NCI-H226 (cell line): ENCODE measurements around the gene KLHL29.
A peak's percentile ranks its signal among the peaks of the same experiment; 100 is the strongest.

Experiments used
- DNase-seq: peaks from one replicate; pipeline ENCODE4 v3.0.0-alpha.2; 2015

Gene KLHL29

GRCh38 chr2:23536326-23536725 is 151.3 kb downstream of the KLHL29 start:
- DNase-seq, result no peak

GRCh38 chr2:23537991-23538390 is 153.0 kb downstream of the KLHL29 start:
- DNase-seq, result no peak

GRCh38 chr2:23538566-23538965 is 153.6 kb downstream of the KLHL29 start:
- DNase-seq, result no peak

GRCh38 chr2:23540804-23541360 is 155.9 kb downstream of the KLHL29 start:
- DNase-seq, result no peak

- DNase-seq, result no peak
Observed at GRCh38 chr2:23541503-23542229, 156.7 kb downstream of the KLHL29 start.

GRCh38 chr2:23542230-23542789 is 157.3 kb downstream of the KLHL29 start:
- DNase-seq, result no peak

GRCh38 chr2:23543302-23543701 is 158.3 kb downstream of the KLHL29 start:
- no peak for DNase-seq

GRCh38 chr2:23543728-23544127 is 158.7 kb downstream of the KLHL29 start:
- no peak for DNase-seq

- no peak for DNase-seq
Observed at GRCh38 chr2:23544589-23545295, 159.8 kb downstream of the KLHL29 start.

GRCh38 chr2:23545396-23545795 is 160.4 kb downstream of the KLHL29 start:
- DNase-seq, result peak; percentile 59

GRCh38 chr2:23545811-23546210 is 160.8 kb downstream of the KLHL29 start:
- DNase-seq, result no peak

GRCh38 chr2:23546913-23547312 is 161.9 kb downstream of the KLHL29 start:
- no peak for DNase-seq

- no peak for DNase-seq
Observed at GRCh38 chr2:23547725-23548124, 162.7 kb downstream of the KLHL29 start.

GRCh38 chr2:23548143-23548769 is 163.3 kb downstream of the KLHL29 start:
- DNase-seq, result no peak

- DNase-seq, result no peak
Observed at GRCh38 chr2:23549051-23549450, 164.1 kb downstream of the KLHL29 start.

- DNase-seq, result no peak
Observed at GRCh38 chr2:23549821-23550530, 165.0 kb downstream of the KLHL29 start.

- no peak for DNase-seq
Observed at GRCh38 chr2:23550553-23550952, 165.6 kb downstream of the KLHL29 start.

- DNase-seq, result no peak
Observed at GRCh38 chr2:23551875-23552274, 166.9 kb downstream of the KLHL29 start.

GRCh38 chr2:23553561-23553960 is 168.6 kb downstream of the KLHL29 start:
- DNase-seq, result no peak

GRCh38 chr2:23554054-23554697 is 169.2 kb downstream of the KLHL29 start:
- no peak for DNase-seq

GRCh38 chr2:23555944-23556343 is 171.0 kb downstream of the KLHL29 start:
- DNase-seq, result no peak

- no peak for DNase-seq
Observed at GRCh38 chr2:23556929-23557328, 171.9 kb downstream of the KLHL29 start.
